H9 (cell line): ENCODE results near the gene DIAPH3. TPM values are rescaled to one million over a fixed set of nuclear protein-coding genes. Genes with fewer than 3 reads are reported as not detected.

Experiments
- DNase-seq: peaks from one replicate; pipeline ENCODE4 v3.0.0-alpha.2; 2017
- H2AFZ ChIP-seq: one replicate; pipeline ENCODE4 v1.6.1; 2013; ENCODE audit warnings: mild to moderate bottlenecking, low read length, control low read depth, moderate library complexity
- H2AK5ac ChIP-seq: 2 replicates; pipeline ENCODE4 v1.6.1; 2013; ENCODE audit warnings: low read length, control low read depth, mixed read lengths; ENCODE audit not compliant: insufficient read length
- H2BK120ac ChIP-seq: one replicate; pipeline ENCODE4 v1.6.1; 2013; ENCODE audit warnings: low read depth, mild to moderate bottlenecking, low read length, control low read depth, inconsistent platforms; ENCODE audit not compliant: poor library complexity, severe bottlenecking
- H2BK12ac ChIP-seq: 2 replicates; pipeline ENCODE4 v1.6.1; 2013; ENCODE audit warnings: low read length, control low read depth, mixed read lengths, low read depth; ENCODE audit not compliant: insufficient read length
- H2BK15ac ChIP-seq: 2 replicates; pipeline ENCODE4 v1.6.1; 2013; ENCODE audit warnings: low read depth, low read length, control low read depth
- H2BK20ac ChIP-seq: one replicate; pipeline ENCODE4 v1.6.1; 2013; ENCODE audit warnings: low read depth, mild to moderate bottlenecking, low read length, control low read depth, inconsistent platforms; ENCODE audit not compliant: poor library complexity, severe bottlenecking
- H2BK5ac ChIP-seq: 2 replicates; pipeline ENCODE4 v1.6.1; 2013; ENCODE audit warnings: low read length, control low read depth, mixed read lengths; ENCODE audit not compliant: insufficient read length
- H3K14ac ChIP-seq: 2 replicates; pipeline ENCODE4 v1.6.1; 2013; ENCODE audit warnings: low read length, control low read depth; ENCODE audit not compliant: insufficient read depth
- H3K18ac ChIP-seq: 2 replicates; pipeline ENCODE4 v1.6.1; 2013; ENCODE audit warnings: low read depth, mild to moderate bottlenecking, mixed read lengths, low read length, control low read depth; ENCODE audit not compliant: insufficient read length
- H3K23ac ChIP-seq: 2 replicates; pipeline ENCODE4 v1.6.1; 2013; ENCODE audit warnings: low read length, control low read depth, mixed read lengths, low read depth; ENCODE audit not compliant: insufficient read length
- H3K23me2 ChIP-seq: 2 replicates; pipeline ENCODE4 v1.6.1; 2013; ENCODE audit warnings: low read depth, mild to moderate bottlenecking, mixed read lengths, low read length, control low read depth; ENCODE audit not compliant: insufficient read length, poor library complexity, severe bottlenecking
- H3K27ac ChIP-seq: 2 replicates; pipeline ENCODE4 v1.5.1; 2013; ENCODE audit warnings: low read length, control low read depth, mixed read lengths, low read depth; ENCODE audit not compliant: insufficient read length
- H3K27me3 ChIP-seq: 2 replicates; pipeline ENCODE4 v1.6.1; 2013; ENCODE audit warnings: low read length, control low read depth, inconsistent platforms; ENCODE audit not compliant: insufficient read depth
- H3K4ac ChIP-seq: 2 replicates; pipeline ENCODE4 v1.6.1; 2013; ENCODE audit warnings: low read depth, mild to moderate bottlenecking, control low read depth, inconsistent platforms, low read length, moderate library complexity
- H3K4me1 ChIP-seq: 2 replicates; pipeline ENCODE4 v1.6.1; 2013; ENCODE audit warnings: low read length, control low read depth, inconsistent platforms; ENCODE audit not compliant: insufficient read depth
- H3K4me2 ChIP-seq: 2 replicates; pipeline ENCODE4 v1.6.1; 2013; ENCODE audit warnings: low read length, control low read depth, mixed read lengths; ENCODE audit not compliant: insufficient read length, insufficient read depth
- H3K56ac ChIP-seq: 2 replicates; pipeline ENCODE4 v1.6.1; 2013; ENCODE audit warnings: low read depth, mild to moderate bottlenecking, mixed read lengths, low read length, control low read depth; ENCODE audit not compliant: insufficient read length
- H3K79me1 ChIP-seq: 2 replicates; pipeline ENCODE4 v1.6.1; 2013; ENCODE audit warnings: low read depth, mild to moderate bottlenecking, moderate library complexity, low read length, control low read depth, inconsistent platforms; ENCODE audit not compliant: insufficient read depth, poor library complexity, severe bottlenecking
- H3K79me2 ChIP-seq: 2 replicates; pipeline ENCODE4 v1.6.1; 2013; ENCODE audit warnings: low read length, control low read depth, inconsistent platforms; ENCODE audit not compliant: insufficient read depth
- H3K9ac ChIP-seq: 2 replicates; pipeline ENCODE4 v1.6.1; 2013; ENCODE audit warnings: low read length, control low read depth, mixed read lengths; ENCODE audit not compliant: insufficient read length; ENCODE audit errors: extremely low read depth
- H3K9me3 ChIP-seq: one replicate; pipeline ENCODE4 v1.6.1; 2013; ENCODE audit warnings: low read depth, low read length, inconsistent platforms; ENCODE audit not compliant: control insufficient read depth
- H3T11ph ChIP-seq: one replicate; pipeline ENCODE4 v1.6.1; 2013; ENCODE audit warnings: mild to moderate bottlenecking, low read length, control low read depth, inconsistent platforms
- H4K20me1 ChIP-seq: one replicate; pipeline ENCODE4 v1.6.1; 2013; ENCODE audit not compliant: control insufficient read depth, insufficient read length, insufficient read depth
- H4K5ac ChIP-seq: 2 replicates; pipeline ENCODE4 v1.6.1; 2013; ENCODE audit warnings: low read depth, mild to moderate bottlenecking, mixed read lengths, low read length, control low read depth; ENCODE audit not compliant: insufficient read length
- H4K8ac ChIP-seq: replicated peaks from 2 replicates; pipeline ENCODE4 v1.6.1; 2013; ENCODE audit warnings: low read length, control low read depth, mixed read lengths, low read depth; ENCODE audit not compliant: insufficient read length
- H4K91ac ChIP-seq: 2 replicates; pipeline ENCODE4 v1.6.1; 2013; ENCODE audit warnings: low read depth, mild to moderate bottlenecking, moderate library complexity, mixed read lengths, low read length, control low read depth; ENCODE audit not compliant: insufficient read length
- H3K27ac Mint-ChIP-seq, 3 experiments: 2 replicates in 2 of 3; 3 replicates in 1 of 3; pipeline ENCODE4 v1.8.0; 2020 to 2021; ENCODE audit warnings: mixed read lengths in 3 of 3, mild to moderate bottlenecking in 1 of 3, moderate library complexity in 1 of 3
- H3K27me3 Mint-ChIP-seq: 2 replicates; pipeline ENCODE4 v1.8.0; 2021; ENCODE audit warnings: low read depth, mild to moderate bottlenecking, moderate library complexity, mixed read lengths
- H3K36me3 Mint-ChIP-seq, 3 experiments: 2 replicates in 2 of 3; 3 replicates in 1 of 3; pipeline ENCODE4 v1.8.0; 2020 to 2021; ENCODE audit warnings: low read depth in 3 of 3, mixed read lengths in 3 of 3; ENCODE audit not compliant: insufficient read depth in 1 of 3
- H3K4me1 Mint-ChIP-seq, 2 experiments: 2 replicates each; pipeline ENCODE4 v1.8.0; 2020; ENCODE audit warnings: mixed read lengths in 2 of 2
- H3K4me3 Mint-ChIP-seq, 2 experiments: 2 replicates in 1 of 2; 3 replicates in 1 of 2; pipeline ENCODE4 v1.8.0; 2020 to 2021; ENCODE audit warnings: mild to moderate bottlenecking in 2 of 2, mixed read lengths in 2 of 2, moderate library complexity in 1 of 2
- H3K9me3 Mint-ChIP-seq, 2 experiments: 2 replicates in 1 of 2; 3 replicates in 1 of 2; pipeline ENCODE4 v1.8.0; 2020; ENCODE audit warnings: mild to moderate bottlenecking in 2 of 2, mixed read lengths in 2 of 2, moderate library complexity in 1 of 2
- CTCF ChIP-seq: fragments of 200-600 bp; sonication (generic); conservative IDR thresholded peaks from 3 replicates; pipeline ENCODE4 v1.8.0; 2021; ENCODE audit warnings: antibody characterized with exemption, mild to moderate bottlenecking
- WGBS: extraction: QIAGEN DNeasy Blood & Tissue Kit; methylation state at CpG from one replicate; pipeline ENCODE4 v1.1.7; 2013; ENCODE audit warnings: missing lambda C conversion rate, low lambda C conversion rate, mixed read lengths; ENCODE audit not compliant: insufficient read length; ENCODE audit errors: extremely low coverage; 5-methylcytosine and 5-hydroxymethylcytosine counted together
- total RNA-seq: library from RNA; stranded (reverse); gene quantifications from 2 replicates; pipeline ENCODE4 v1.2.1, GENCODE V29; 2021

The DIAPH3 gene
- total RNA-seq, 1 experiment from 2014 or later = 23.1 TPM

GRCh38 chr13:59982631-59983382, 180.9 kb downstream of the DIAPH3 start:
- Histone ChIP-seq H3K79me2 (no peaks in the 10 kb centered on the region), H2BK5ac (no peak overlapping the region), H2AK5ac (no peak overlapping the region), H4K5ac (no peak overlapping the region), H3K23ac (no peak overlapping the region), H3K4me2 (no peak overlapping the region), H3T11ph (no peak overlapping the region), H4K91ac (no peak overlapping the region), H2BK15ac (no peak overlapping the region), H3K27ac (no peak overlapping the region), H3K23me2 (no peaks in the 10 kb centered on the region), H3K9ac (no peak overlapping the region), H3K4me1 (no peaks in the 10 kb centered on the region; the same call in 1 of the 2 replicates), H3K79me1 (no peaks in the 10 kb centered on the region), H3K56ac (no peak overlapping the region), H4K20me1 (no peaks in the 10 kb centered on the region), H2AFZ (no peak overlapping the region), H3K14ac (no peak overlapping the region), H3K4ac (no peak overlapping the region), H2BK12ac (no peak overlapping the region), H3K9me3 (no peaks in the 10 kb centered on the region), H2BK20ac (no peak overlapping the region), H2BK120ac (no peak overlapping the region), H3K18ac (no peak overlapping the region), H3K27me3 (no peaks in the 10 kb centered on the region), H4K8ac (no peak overlapping the region)
- no CpG with 5 or more reads among the region's 7 CpGs for WGBS
- no peaks in the 10 kb centered on the region for H3K27me3 Mint-ChIP-seq
- TF ChIP-seq CTCF = no peak
- H3K4me3 Mint-ChIP-seq = no peak overlapping the region
- no peaks in the 10 kb centered on the region for H3K9me3 Mint-ChIP-seq
- no peak overlapping the region for H3K27ac Mint-ChIP-seq
- peaks cover 0 to 5% of the 10 kb centered on the region in 2 experiments; a peak in 2 of 4 replicates for H3K4me1 Mint-ChIP-seq
- H3K36me3 Mint-ChIP-seq = peaks cover 0 to 1% (median under 1%) of the 10 kb centered on the region in 3 experiments; a peak in 4 of 7 replicates
- DNase-seq = no peak
